Measurements from ENCODE around the gene DXO. TPM values are rescaled to one million over a fixed set of nuclear protein-coding genes. Genes with fewer than 3 reads are reported as not detected.

DXO gene
- total RNA-seq, 1 donor from 2014 or later: 29.4 TPM

DNA sequence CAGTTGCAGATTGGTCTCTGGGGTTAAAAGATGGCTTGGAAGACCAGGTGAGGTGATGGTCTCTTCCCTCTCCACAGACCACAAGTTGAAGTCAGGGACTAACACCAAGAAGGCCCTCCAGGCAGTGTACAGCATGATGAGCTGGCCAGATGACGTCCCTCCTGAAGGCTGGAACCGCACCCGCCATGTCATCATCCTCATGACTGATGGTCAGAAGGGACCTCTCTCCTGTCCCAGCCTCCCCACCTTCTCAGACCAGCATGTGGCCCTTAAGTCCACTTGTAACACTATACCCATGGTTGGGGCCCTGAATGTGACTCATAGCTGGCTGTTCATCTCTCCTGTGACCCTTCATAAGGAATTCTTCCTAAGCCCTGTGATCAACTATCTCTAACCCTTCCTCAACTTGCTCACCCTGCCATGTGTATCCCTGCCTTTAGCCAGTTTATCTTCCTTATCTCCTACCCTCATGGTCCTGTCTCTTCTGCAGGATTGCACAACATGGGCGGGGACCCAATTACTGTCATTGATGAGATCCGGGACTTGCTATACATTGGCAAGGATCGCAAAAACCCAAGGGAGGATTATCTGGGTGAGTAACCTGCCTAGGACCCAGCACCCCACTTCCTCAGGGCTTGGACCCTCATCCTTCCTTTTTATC is 23.1 kb downstream of the DXO start:
- Mint-ChIP-seq H3K27ac (no peak overlapping the region), H3K9me3 (no peaks in the 10 kb centered on the region), H3K4me3 (no peak overlapping the region), H3K27me3 (peaks cover 12% of the 10 kb centered on the region), H3K36me3 (ENCODE audit: low read depth) (peaks cover 25% of the 10 kb centered on the region), H3K4me1 (no peaks in the 10 kb centered on the region)
- TF ChIP-seq, protein P1, sequence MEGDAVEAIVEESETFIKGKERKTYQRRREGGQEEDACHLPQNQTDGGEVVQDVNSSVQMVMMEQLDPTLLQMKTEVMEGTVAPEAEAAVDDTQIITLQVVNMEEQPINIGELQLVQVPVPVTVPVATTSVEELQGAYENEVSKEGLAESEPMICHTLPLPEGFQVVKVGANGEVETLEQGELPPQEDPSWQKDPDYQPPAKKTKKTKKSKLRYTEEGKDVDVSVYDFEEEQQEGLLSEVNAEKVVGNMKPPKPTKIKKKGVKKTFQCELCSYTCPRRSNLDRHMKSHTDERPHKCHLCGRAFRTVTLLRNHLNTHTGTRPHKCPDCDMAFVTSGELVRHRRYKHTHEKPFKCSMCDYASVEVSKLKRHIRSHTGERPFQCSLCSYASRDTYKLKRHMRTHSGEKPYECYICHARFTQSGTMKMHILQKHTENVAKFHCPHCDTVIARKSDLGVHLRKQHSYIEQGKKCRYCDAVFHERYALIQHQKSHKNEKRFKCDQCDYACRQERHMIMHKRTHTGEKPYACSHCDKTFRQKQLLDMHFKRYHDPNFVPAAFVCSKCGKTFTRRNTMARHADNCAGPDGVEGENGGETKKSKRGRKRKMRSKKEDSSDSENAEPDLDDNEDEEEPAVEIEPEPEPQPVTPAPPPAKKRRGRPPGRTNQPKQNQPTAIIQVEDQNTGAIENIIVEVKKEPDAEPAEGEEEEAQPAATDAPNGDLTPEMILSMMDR (IDR thresholded peaks at IDR 0.05): no peak
- ChIA-PET CTCF (no interaction called here), POLR2A (no interaction called here)
- DNase-seq (no peak), ATAC-seq (ENCODE audit: low read depth) (no peak)
- intact Hi-C loops (cut with micrococcal nuclease): no loop called here

DNA sequence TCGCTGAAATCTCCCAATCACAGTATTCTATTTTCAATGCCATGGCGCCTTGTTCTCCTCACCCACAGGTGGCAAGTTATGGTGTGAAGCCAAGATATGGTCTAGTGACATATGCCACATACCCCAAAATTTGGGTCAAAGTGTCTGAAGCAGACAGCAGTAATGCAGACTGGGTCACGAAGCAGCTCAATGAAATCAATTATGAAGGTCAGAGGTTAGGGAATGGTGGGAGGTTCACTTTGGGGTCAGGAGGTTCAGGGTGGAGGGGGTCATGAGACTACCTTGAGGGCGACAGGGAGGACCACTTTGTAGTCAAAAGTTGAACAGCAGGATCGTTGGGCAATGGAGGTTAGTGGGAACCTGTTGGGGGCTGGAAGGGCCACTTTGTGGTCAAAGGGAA is 23.6 kb downstream of the DXO start:
- ATAC-seq (ENCODE audit: low read depth): no peak
- Mint-ChIP-seq H3K36me3 (ENCODE audit: low read depth) (peaks cover 19% of the 10 kb centered on the region), H3K4me3 (no peak overlapping the region), H3K4me1 (no peaks in the 10 kb centered on the region), H3K9me3 (no peaks in the 10 kb centered on the region), H3K27ac (no peak overlapping the region), H3K27me3 (peaks cover 14% of the 10 kb centered on the region)
- TF ChIP-seq, protein P1 (IDR thresholded peaks at IDR 0.05): no peak
- no peak for DNase-seq
- ChIA-PET POLR2A (no interaction called here), CTCF (no interaction called here)
- intact Hi-C loops (cut with micrococcal nuclease): no loop called here

DNA sequence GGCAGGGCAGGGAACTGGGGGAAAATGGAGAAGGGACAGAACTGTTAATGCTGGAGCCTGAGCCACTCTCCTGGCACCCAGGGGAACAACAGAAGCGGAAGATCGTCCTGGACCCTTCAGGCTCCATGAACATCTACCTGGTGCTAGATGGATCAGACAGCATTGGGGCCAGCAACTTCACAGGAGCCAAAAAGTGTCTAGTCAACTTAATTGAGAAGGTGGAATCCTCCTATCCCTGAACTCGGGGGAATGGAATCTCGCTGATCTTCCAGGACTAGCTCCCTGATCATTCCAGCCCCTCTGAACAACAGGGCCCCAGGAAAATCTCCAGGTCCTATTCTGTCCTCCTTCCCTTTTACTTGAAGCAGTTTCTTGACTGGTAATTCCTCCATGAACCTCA is 24.1 kb downstream of the DXO start:
- DNase-seq: no peak
- ATAC-seq (ENCODE audit: low read depth): no peak
- H3K4me3 Mint-ChIP-seq: no peak overlapping the region
- H3K4me1 Mint-ChIP-seq: no peaks in the 10 kb centered on the region
- ChIA-PET CTCF (no interaction called here), POLR2A (no interaction called here)
- H3K27ac Mint-ChIP-seq: no peak overlapping the region
- TF ChIP-seq, protein P1 (IDR thresholded peaks at IDR 0.05): no peak
- no peaks in the 10 kb centered on the region for H3K9me3 Mint-ChIP-seq
- intact Hi-C loops (cut with micrococcal nuclease): no loop called here
- peaks cover 14% of the 10 kb centered on the region for H3K36me3 Mint-ChIP-seq (ENCODE audit: low read depth)
- peaks cover 14% of the 10 kb centered on the region for H3K27me3 Mint-ChIP-seq

DNA sequence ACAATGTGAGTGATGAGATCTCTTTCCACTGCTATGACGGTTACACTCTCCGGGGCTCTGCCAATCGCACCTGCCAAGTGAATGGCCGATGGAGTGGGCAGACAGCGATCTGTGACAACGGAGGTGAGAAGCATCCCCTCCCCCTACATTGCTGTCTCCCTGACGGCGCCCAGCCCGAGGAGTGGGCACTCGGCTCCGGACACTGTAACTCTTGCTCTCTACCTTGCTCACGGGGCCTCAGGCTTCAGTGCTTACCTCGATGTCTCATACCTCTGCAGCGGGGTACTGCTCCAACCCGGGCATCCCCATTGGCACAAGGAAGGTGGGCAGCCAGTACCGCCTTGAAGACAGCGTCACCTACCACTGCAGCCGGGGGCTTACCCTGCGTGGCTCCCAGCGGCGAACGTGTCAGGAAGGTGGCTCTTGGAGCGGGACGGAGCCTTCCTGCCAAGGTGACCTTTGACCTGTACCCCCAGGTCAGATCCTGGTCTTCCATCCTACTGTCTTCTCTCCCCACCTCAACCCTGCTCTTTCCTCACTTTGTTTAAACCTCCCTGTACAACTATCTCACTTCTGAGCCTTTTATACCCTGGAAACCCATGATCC is 24.8 kb downstream of the DXO start:
- Mint-ChIP-seq H3K36me3 (ENCODE audit: low read depth) (peaks cover 7% of the 10 kb centered on the region), H3K27me3 (peaks cover 21% of the 10 kb centered on the region), H3K4me1 (no peaks in the 10 kb centered on the region), H3K4me3 (no peak overlapping the region), H3K9me3 (no peaks in the 10 kb centered on the region), H3K27ac (no peak overlapping the region)
- ATAC-seq (ENCODE audit: low read depth) (no peak), DNase-seq (no peak)
- intact Hi-C loops (cut with micrococcal nuclease): no loop called here
- ChIA-PET CTCF (no interaction called here), POLR2A (no interaction called here)
- TF ChIP-seq, protein P1 (IDR thresholded peaks at IDR 0.05): no peak

GRCh38 chr6:31946370-31946885 is 25.5 kb downstream of the DXO start:
- Mint-ChIP-seq H3K4me3 (no peak overlapping the region), H3K27ac (no peak overlapping the region), H3K27me3 (peaks cover 23% of the 10 kb centered on the region), H3K36me3 (ENCODE audit: low read depth) (peaks cover 3% of the 10 kb centered on the region), H3K9me3 (no peaks in the 10 kb centered on the region), H3K4me1 (no peaks in the 10 kb centered on the region)
- TF ChIP-seq, protein P1 (IDR thresholded peaks at IDR 0.05): no peak
- intact Hi-C loops (cut with micrococcal nuclease): no loop called here
- ChIA-PET CTCF (no interaction called here), POLR2A (no interaction called here)
- no peak for DNase-seq
- ATAC-seq (ENCODE audit: low read depth): no peak

Measured in activated B cell treated with CpG ODN at 0.5 μM for 24 hours (primary cell).